OCI-LY3 (cell line): ENCODE data around the gene NUP93.

Source experiments
- EZH2phosphoT487 ChIP-seq: fragments of 200-600 bp; shearing (Covaris generic); IDR thresholded peaks from 2 replicates; pipeline ENCODE4 v1.6.1; 2018; ENCODE audit warnings: antibody characterized with exemption, mixed run types, low read depth
- TF ChIP-seq, protein P1 (sequence below): fragments of 200-600, 300-600 bp; sonication (generic); IDR thresholded peaks from 2 replicates; pipeline ENCODE4 v1.5.1; 2014; ENCODE audit warnings: antibody characterized with exemption, low read length, low read depth

DNA sequence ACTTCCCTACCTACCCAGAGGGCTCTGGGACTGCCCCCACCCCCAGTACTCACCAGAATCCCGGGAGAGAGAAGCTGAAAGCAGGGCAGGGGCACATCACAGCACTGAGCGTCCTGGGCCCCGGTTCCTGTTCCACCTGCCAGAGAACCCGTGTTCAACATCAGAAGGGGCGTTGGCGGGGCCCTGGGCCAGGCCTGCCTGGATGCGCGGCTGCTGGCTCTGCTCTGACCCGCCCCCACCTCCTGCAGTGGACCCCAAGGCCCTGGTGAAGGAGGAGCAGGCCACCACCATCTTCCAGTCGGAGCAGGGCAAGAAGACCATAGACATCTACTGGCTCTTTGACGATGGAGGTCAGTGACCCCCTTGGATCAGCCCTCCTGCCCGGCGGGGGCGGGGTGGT lies 162.8 kb downstream of the NUP93 start:
- TF ChIP-seq, protein P1, sequence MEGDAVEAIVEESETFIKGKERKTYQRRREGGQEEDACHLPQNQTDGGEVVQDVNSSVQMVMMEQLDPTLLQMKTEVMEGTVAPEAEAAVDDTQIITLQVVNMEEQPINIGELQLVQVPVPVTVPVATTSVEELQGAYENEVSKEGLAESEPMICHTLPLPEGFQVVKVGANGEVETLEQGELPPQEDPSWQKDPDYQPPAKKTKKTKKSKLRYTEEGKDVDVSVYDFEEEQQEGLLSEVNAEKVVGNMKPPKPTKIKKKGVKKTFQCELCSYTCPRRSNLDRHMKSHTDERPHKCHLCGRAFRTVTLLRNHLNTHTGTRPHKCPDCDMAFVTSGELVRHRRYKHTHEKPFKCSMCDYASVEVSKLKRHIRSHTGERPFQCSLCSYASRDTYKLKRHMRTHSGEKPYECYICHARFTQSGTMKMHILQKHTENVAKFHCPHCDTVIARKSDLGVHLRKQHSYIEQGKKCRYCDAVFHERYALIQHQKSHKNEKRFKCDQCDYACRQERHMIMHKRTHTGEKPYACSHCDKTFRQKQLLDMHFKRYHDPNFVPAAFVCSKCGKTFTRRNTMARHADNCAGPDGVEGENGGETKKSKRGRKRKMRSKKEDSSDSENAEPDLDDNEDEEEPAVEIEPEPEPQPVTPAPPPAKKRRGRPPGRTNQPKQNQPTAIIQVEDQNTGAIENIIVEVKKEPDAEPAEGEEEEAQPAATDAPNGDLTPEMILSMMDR: no peak
- no peak for TF ChIP-seq EZH2phosphoT487
